Cardiac fibroblast (primary cell): Measurements from ENCODE around the gene SLC13A4.

Experiments used
- DNase-seq, 2 donors: peaks; one replicate each; pipeline versions ENCODE4 v3.0.0 to v3.0.0-alpha.2; 2010; ENCODE audit warnings: low read depth in 2 of 2
- H3K4me3 ChIP-seq, 2 donors: replicated peaks in 1 of 2; 1 replicate in 1 of 2; 2 replicates in 1 of 2; pipeline ENCODE4 v1.5.1; 2011; ENCODE audit warnings: low read depth in 2 of 2, low read length in 2 of 2, mild to moderate bottlenecking in 2 of 2, moderate library complexity in 1 of 2
- CTCF ChIP-seq: IDR thresholded peaks from one replicate; pipeline ENCODE4 v1.5.1; 2011; ENCODE audit warnings: low read depth, mild to moderate bottlenecking, low read length, inconsistent platforms

The SLC13A4 gene

DNA sequence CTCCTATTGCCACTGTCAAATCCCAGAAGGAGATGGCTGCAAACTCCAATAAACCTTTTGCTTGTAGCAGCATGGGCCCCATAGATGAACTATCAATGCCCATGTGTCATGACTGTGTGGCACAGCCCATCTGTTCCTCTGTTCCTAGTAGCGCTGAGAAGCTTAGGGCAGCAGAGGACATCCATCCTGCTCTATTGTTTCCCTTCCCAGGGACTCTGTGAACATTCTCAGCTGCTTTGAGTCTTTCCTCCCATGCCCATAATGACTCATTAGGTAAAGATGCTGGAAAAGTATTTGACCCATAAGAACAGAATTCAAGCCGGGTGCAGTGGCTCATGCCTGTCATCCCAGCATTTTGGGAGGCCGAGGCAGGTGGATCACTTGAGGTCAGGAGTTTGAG is 37.4 kb downstream of the SLC13A4 start:
- no peak for TF ChIP-seq CTCF
- peak; percentile 43 to 81 for DNase-seq
- H3K4me3 ChIP-seq = no peak overlapping the region

DNA sequence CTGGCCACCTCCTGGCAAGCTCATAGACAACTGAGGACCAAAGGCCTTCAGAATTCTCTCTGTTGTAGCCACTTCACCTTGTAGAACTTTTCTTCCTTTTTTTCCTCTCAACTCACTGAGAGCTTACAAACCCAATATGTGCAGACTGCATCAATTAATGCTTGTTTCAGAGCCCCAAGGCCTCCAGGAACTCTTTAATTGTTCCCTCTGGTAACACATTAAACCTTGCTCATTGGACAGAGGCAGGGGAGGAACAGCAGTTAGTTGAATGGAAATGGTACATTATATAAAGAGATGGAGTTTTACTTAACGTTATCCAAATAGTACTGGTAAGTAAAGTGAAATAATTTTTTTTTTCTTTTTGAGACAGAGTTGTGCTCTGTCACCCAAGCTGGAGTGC is 40.5 kb downstream of the SLC13A4 start:
- TF ChIP-seq CTCF = no peak
- H3K4me3 ChIP-seq = no peak overlapping the region
- no peak for DNase-seq

DNA sequence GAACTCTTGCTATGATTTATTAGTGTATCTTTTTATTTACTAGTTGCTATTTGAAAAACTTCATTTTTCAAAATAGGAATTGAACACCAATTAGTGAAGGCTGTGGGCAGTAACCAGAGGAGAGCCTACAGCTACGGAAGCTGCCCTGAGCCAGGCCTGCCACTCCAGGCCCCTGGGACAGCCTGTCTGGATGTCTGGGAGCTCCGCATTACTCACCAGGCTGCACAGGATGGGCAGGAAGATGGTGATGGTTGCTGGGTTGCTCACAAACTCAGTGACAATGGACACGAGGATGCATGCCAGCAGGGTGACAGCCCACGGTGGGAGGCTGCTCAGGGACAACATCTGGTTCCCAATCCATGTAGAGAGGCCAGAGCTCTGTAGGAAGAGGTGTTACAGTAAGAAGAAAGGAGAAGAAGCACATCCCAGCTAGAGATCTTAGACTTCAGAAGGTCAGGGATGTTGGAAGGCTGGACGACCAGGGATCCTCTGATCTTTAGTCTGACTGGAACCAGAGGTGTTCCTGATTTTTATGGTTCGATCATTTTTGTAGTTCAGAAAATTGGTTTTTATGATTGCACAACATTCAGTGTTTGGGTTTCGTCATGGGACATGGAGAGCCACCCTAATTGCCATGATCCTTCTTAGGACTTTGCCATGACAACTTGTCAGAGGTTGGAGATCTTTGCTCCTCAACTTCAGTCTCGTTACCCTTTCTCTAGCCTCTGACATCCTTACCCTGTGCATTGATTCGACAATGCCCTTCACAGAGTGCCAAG is 42.5 kb downstream of the SLC13A4 start:
- TF ChIP-seq CTCF = no peak
- no peak overlapping the region for H3K4me3 ChIP-seq

DNA sequence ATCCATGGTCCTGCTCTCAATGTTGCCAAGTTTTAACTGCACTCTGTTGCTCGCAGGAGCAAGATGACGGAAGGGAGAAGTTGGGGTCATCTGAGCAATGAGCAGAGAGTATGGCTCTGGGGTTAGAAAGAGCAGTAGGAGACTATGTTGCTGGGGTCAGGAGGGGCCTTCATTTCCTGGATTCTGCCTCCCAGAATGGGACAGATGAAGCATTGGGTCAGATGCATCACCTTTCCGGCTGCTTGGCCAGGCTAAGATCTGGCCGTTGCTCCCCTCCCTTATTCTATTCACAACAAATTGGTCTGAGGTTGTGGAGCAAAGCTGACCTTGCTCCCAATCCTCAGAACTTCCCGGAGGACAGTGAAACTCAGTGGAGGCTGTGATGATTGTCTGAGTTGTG is 43.3 kb downstream of the SLC13A4 start:
- TF ChIP-seq CTCF = no peak
- DNase-seq = peak in 1 of 2 donors; percentile 30
- H3K4me3 ChIP-seq = no peak overlapping the region

More for the DNA sequence above, 42.5 kb downstream of the SLC13A4 start:
- peak in 1 of 2 donors; percentile 76 for DNase-seq

DNA sequence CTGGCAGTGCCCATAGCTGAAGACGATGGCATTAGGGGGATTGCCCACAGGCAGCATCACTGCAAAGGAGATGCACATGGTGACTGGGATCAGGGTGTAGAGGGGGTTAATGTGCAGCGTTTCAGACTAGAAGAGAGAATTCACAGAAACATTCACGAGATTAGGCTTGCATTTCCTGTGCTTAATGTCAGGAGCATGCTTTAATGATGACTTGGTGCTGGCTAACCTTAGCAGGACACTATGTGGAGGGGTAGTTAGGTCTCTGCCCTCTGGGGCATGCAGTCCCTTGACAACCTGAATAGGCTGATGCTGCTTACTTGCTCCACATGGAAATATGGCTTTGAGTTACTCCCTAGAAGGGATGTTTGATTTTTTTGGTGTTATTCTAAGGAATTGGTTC is 43.9 kb downstream of the SLC13A4 start:
- DNase-seq = peak; percentile 63 to 68
- no peak for TF ChIP-seq CTCF
- no peak overlapping the region for H3K4me3 ChIP-seq

DNA sequence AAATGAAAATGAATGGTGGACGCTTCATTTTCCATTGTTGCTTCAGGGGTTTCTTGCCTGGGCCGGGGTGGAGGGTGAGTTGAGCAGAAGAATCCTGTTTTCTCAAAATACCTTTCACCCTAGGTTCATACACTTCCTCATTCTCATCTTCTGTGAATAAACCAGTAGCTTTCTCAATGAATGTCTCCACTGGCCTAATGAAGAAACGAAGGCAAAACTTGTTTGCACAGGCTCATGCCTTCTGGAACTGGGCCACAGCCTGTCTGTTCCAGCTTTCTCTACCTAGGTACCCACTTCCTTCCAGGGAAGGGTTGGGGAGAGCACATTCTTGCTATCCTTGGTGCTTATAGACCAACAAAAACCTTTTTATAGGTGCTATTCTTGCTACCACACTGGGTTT is 44.4 kb downstream of the SLC13A4 start:
- no peak for DNase-seq
- H3K4me3 ChIP-seq = no peak overlapping the region
- no peak for TF ChIP-seq CTCF

- TF ChIP-seq CTCF = no peak
- DNase-seq = no peak
- no peak overlapping the region for H3K4me3 ChIP-seq
These were observed 45.8 kb downstream of the SLC13A4 start for GRCh38 chr7:135682191-135682590.
